ENCODE measurements around the gene GADL1. TPM values are rescaled to one million over a fixed set of nuclear protein-coding genes. Genes with fewer than 3 reads are reported as not detected.

GADL1 gene
- total and polyA plus RNA-seq, 2 experiments from 2014 or later: 0.13 TPM; not detected in 1

- WGBS (ENCODE audit: low lambda C conversion rate, missing lambda C conversion rate): 95% methylated on average over 6 of the region's 6 CpGs
- H3K9me2 ChIP-seq (replicated peaks; ENCODE audit: insufficient read depth): no peaks in the 10 kb centered on the region
- peaks cover 5% of the 10 kb centered on the region for H3K4me1 ChIP-seq (ENCODE audit: insufficient read depth)
- H3K9me3 ChIP-seq (ENCODE audit: low read depth): no peaks in the 10 kb centered on the region
- H3K4me3 ChIP-seq: no peak overlapping the region
- no peaks in the 10 kb centered on the region for H3K36me3 ChIP-seq (replicated peaks; ENCODE audit: insufficient read depth, low read depth)
- DNase-seq (ENCODE audit: low spot score): no peak
- H2AFZ ChIP-seq: no peak overlapping the region
- no peaks in the 10 kb centered on the region for H3K27me3 ChIP-seq
- no peak overlapping the region for H3K27ac ChIP-seq
- no peaks in the 10 kb centered on the region for H3K79me2 ChIP-seq
- no peak for TF ChIP-seq CTCF (IDR thresholded peaks at IDR 0.05; ENCODE audit: poor library complexity)
- TF ChIP-seq EZH2 (IDR thresholded peaks at IDR 0.05; ENCODE audit: borderline replicate concordance): no peak
- TF ChIP-seq EZH2phosphoT487 (IDR thresholded peaks at IDR 0.05; ENCODE audit: low read depth, severe bottlenecking, unreplicated experiment): no peak
- no peaks in the 10 kb centered on the region for H4K20me1 ChIP-seq (ENCODE audit: insufficient read depth, poor library complexity, severe bottlenecking)
- no peak overlapping the region for H3K4me2 ChIP-seq
These were observed 88.8 kb downstream of the GADL1 start for GRCh38 chr3:30805695-30806094.

- H3K4me1 ChIP-seq (ENCODE audit: insufficient read depth): peaks cover 5% of the 10 kb centered on the region
- TF ChIP-seq CTCF (IDR thresholded peaks at IDR 0.05; ENCODE audit: poor library complexity) (no peak), EZH2 (IDR thresholded peaks at IDR 0.05; ENCODE audit: borderline replicate concordance) (no peak), EZH2phosphoT487 (IDR thresholded peaks at IDR 0.05; ENCODE audit: low read depth, severe bottlenecking, unreplicated experiment) (no peak)
- no peaks in the 10 kb centered on the region for H3K9me3 ChIP-seq (ENCODE audit: low read depth)
- H3K79me2 ChIP-seq: no peaks in the 10 kb centered on the region
- H3K4me3 ChIP-seq: no peak overlapping the region
- no peak overlapping the region for H2AFZ ChIP-seq
- H3K36me3 ChIP-seq (replicated peaks; ENCODE audit: insufficient read depth, low read depth): no peaks in the 10 kb centered on the region
- H3K27ac ChIP-seq: no peak overlapping the region
- H4K20me1 ChIP-seq (ENCODE audit: insufficient read depth, poor library complexity, severe bottlenecking): no peaks in the 10 kb centered on the region
- no peak for DNase-seq (ENCODE audit: low spot score)
- WGBS (ENCODE audit: low lambda C conversion rate, missing lambda C conversion rate): 95% methylated on average over 3 of the region's 3 CpGs
- H3K4me2 ChIP-seq: no peak overlapping the region
- no peaks in the 10 kb centered on the region for H3K27me3 ChIP-seq
- H3K9me2 ChIP-seq (replicated peaks; ENCODE audit: insufficient read depth): no peaks in the 10 kb centered on the region
These were observed 89.5 kb downstream of the GADL1 start for GRCh38 chr3:30804984-30805383.

- Histone ChIP-seq H3K9me2 (replicated peaks; ENCODE audit: insufficient read depth) (no peaks in the 10 kb centered on the region), H3K27ac (no peak overlapping the region), H3K9me3 (ENCODE audit: low read depth) (no peaks in the 10 kb centered on the region), H3K27me3 (no peaks in the 10 kb centered on the region), H2AFZ (no peak overlapping the region), H3K79me2 (no peaks in the 10 kb centered on the region), H4K20me1 (ENCODE audit: insufficient read depth, poor library complexity, severe bottlenecking) (no peaks in the 10 kb centered on the region), H3K4me3 (no peak overlapping the region), H3K4me2 (no peak overlapping the region), H3K4me1 (ENCODE audit: insufficient read depth) (no peaks in the 10 kb centered on the region), H3K36me3 (replicated peaks; ENCODE audit: insufficient read depth, low read depth) (no peaks in the 10 kb centered on the region)
- no peak for DNase-seq (ENCODE audit: low spot score)
- WGBS (ENCODE audit: low lambda C conversion rate, missing lambda C conversion rate): 88% methylated on average over 2 of the region's 2 CpGs
- TF ChIP-seq CTCF (IDR thresholded peaks at IDR 0.05; ENCODE audit: poor library complexity) (no peak), EZH2 (IDR thresholded peaks at IDR 0.05; ENCODE audit: borderline replicate concordance) (no peak), EZH2phosphoT487 (IDR thresholded peaks at IDR 0.05; ENCODE audit: low read depth, severe bottlenecking, unreplicated experiment) (no peak)
These were observed 99.3 kb downstream of the GADL1 start for GRCh38 chr3:30795176-30795575.

GRCh38 chr3:30793740-30794139 lies 100.7 kb downstream of the GADL1 start:
- H3K4me3 ChIP-seq: no peak overlapping the region
- no peaks in the 10 kb centered on the region for H3K36me3 ChIP-seq (replicated peaks; ENCODE audit: insufficient read depth, low read depth)
- DNase-seq (ENCODE audit: low spot score): no peak
- no peak overlapping the region for H3K4me2 ChIP-seq
- WGBS (ENCODE audit: low lambda C conversion rate, missing lambda C conversion rate): 74% methylated on average over 4 of the region's 4 CpGs
- no peaks in the 10 kb centered on the region for H3K79me2 ChIP-seq
- TF ChIP-seq EZH2phosphoT487 (IDR thresholded peaks at IDR 0.05; ENCODE audit: low read depth, severe bottlenecking, unreplicated experiment) (no peak), CTCF (IDR thresholded peaks at IDR 0.05; ENCODE audit: poor library complexity) (no peak), EZH2 (IDR thresholded peaks at IDR 0.05; ENCODE audit: borderline replicate concordance) (no peak)
- no peaks in the 10 kb centered on the region for H3K9me3 ChIP-seq (ENCODE audit: low read depth)
- H3K4me1 ChIP-seq (ENCODE audit: insufficient read depth): no peaks in the 10 kb centered on the region
- H4K20me1 ChIP-seq (ENCODE audit: insufficient read depth, poor library complexity, severe bottlenecking): no peaks in the 10 kb centered on the region
- no peak overlapping the region for H2AFZ ChIP-seq
- no peak overlapping the region for H3K27ac ChIP-seq
- H3K9me2 ChIP-seq (replicated peaks; ENCODE audit: insufficient read depth): no peaks in the 10 kb centered on the region
- H3K27me3 ChIP-seq: no peaks in the 10 kb centered on the region

Measured in hepatocyte (in vitro differentiated cells).